HepG2 (cell line): ENCODE results near the gene MYO3B. TPM values are rescaled to one million over a fixed set of nuclear protein-coding genes. Genes with fewer than 3 reads are reported as not detected.

Source experiments
- ATAC-seq: fragments of 200-7000 bp; cut with Tn5 transposase; 3 replicates; pipeline ENCODE4 v1.9.1; 2020; ENCODE audit warnings: mild to moderate bottlenecking, moderate library complexity
- BruUV-seq: library from RNA; stranded (reverse); fragments of 400-500 nt; replicated peaks from 2 replicates; lab custom pipeline; 2021; lab: Mats Ljungman, UMichigan
- CTCF ChIA-PET: fragments of 300-600 bp; formaldehyde crosslinking; extraction: SDS; loops from one replicate; lab custom pipeline; 2021; ENCODE audit warnings: low total read pairs, inconsistent platforms, low intra/inter-chr PET ratio; lab: Yijun Ruan, JAX
- POLR2A ChIA-PET: fragments of 350-600 bp; sonication (Branson Sonifier 250); formaldehyde crosslinking; loops from one replicate; lab custom pipeline; 2020; ENCODE audit warnings: antibody characterized with exemption, inconsistent platforms; lab: Yijun Ruan, JAX
- DNase-seq: peaks from one replicate; pipeline ENCODE4 v3.0.0-alpha.2; 2015; ENCODE audit warnings: low spot score
- FAIRE-seq: peaks from 3 replicates; lab custom pipeline; 2011; peaks lifted over from hg19 to GRCh38; lab: Jason Lieb, UNC
- H2AFZ ChIP-seq: one replicate; pipeline ENCODE4 v1.6.1; 2011; ENCODE audit warnings: low read length, inconsistent platforms
- H3K27ac ChIP-seq: fragments of 300-600 bp; 3 replicates; pipeline ENCODE4 v1.8.0; 2011; ENCODE audit warnings: mixed run types, mild to moderate bottlenecking, mixed read lengths, low read length, inconsistent platforms; ENCODE audit not compliant: insufficient read depth; ENCODE audit errors: extremely low read length
- H3K27me3 ChIP-seq, 2 experiments: fragments of 200-600 bp in 1 of 2; 2 replicates in 1 of 2; 3 replicates in 1 of 2; pipeline versions ENCODE4 v1.6.0 to v1.8.0; 2011; ENCODE audit warnings: low read length in 2 of 2, mild to moderate bottlenecking in 2 of 2, moderate library complexity in 2 of 2, inconsistent platforms in 1 of 2; ENCODE audit not compliant: insufficient read depth in 2 of 2, control insufficient read depth in 1 of 2
- H3K36me3 ChIP-seq, 2 experiments: fragments of 200-600 bp in 1 of 2; replicated peaks in 1 of 2; 2 replicates in 1 of 2; 3 replicates in 1 of 2; pipeline versions ENCODE4 v1.5.1 to v1.8.0; 2011; ENCODE audit warnings: low read length in 2 of 2, inconsistent platforms in 1 of 2; ENCODE audit not compliant: insufficient read depth in 2 of 2, control insufficient read depth in 1 of 2
- H3K4me1 ChIP-seq: 2 replicates; pipeline ENCODE4 v1.5.1; 2012; ENCODE audit warnings: low read length, inconsistent platforms; ENCODE audit not compliant: insufficient read depth
- H3K4me2 ChIP-seq: 2 replicates; pipeline ENCODE4 v1.6.0; 2011; ENCODE audit warnings: low read depth, low read length, inconsistent platforms
- H3K4me3 ChIP-seq, 3 experiments: fragments of 200-600 bp in 1 of 3; sonication (generic), shearing (Covaris generic) in 1 of 3; replicated peaks in 1 of 3; 2 replicates each; pipeline ENCODE4 v1.5.1; 2011 to 2016; ENCODE audit warnings: low read length in 3 of 3, inconsistent platforms in 2 of 3, low read depth in 2 of 3, mild to moderate bottlenecking in 2 of 3, control low read depth in 1 of 3, mixed read lengths in 1 of 3; ENCODE audit not compliant: insufficient read depth in 1 of 3
- H3K79me2 ChIP-seq: one replicate; pipeline ENCODE4 v1.6.1; 2011; ENCODE audit warnings: low read length, inconsistent platforms; ENCODE audit not compliant: insufficient read depth
- H3K9ac ChIP-seq: 2 replicates; pipeline ENCODE4 v1.6.0; 2011; ENCODE audit warnings: mild to moderate bottlenecking, low read depth, low read length, inconsistent platforms; ENCODE audit not compliant: insufficient read depth
- H3K9me3 ChIP-seq: 2 replicates; pipeline ENCODE4 v1.5.1; 2012; ENCODE audit warnings: mild to moderate bottlenecking, low read length
- H4K20me1 ChIP-seq: 2 replicates; pipeline ENCODE4 v1.6.0; 2011; ENCODE audit warnings: inconsistent platforms, mild to moderate bottlenecking, low read length, moderate library complexity; ENCODE audit not compliant: insufficient read depth
- ADNP ChIP-seq: sonication (generic); formaldehyde crosslinking; IDR thresholded peaks from 2 replicates; pipeline ENCODE4 v1.4.0; 2020; ENCODE audit warnings: missing genetic modification reagents
- ARNT2 ChIP-seq: sonication (generic); formaldehyde crosslinking; IDR thresholded peaks from 2 replicates; pipeline ENCODE4 v1.8.0; 2022; ENCODE audit warnings: mild to moderate bottlenecking, low read depth, missing genetic modification reagents, moderate library complexity
- CENPX ChIP-seq: sonication (generic); formaldehyde crosslinking; IDR thresholded peaks from 2 replicates; pipeline ENCODE4 v1.9.0; 2021; ENCODE audit warnings: mild to moderate bottlenecking, missing genetic modification reagents, moderate library complexity
- FOXO1 ChIP-seq: sonication (generic); formaldehyde crosslinking; IDR thresholded peaks from 2 replicates; pipeline ENCODE4 v1.4.0; 2020; ENCODE audit warnings: missing genetic modification reagents
- MYC ChIP-seq: sonication (generic); formaldehyde crosslinking; IDR thresholded peaks from 2 replicates; pipeline ENCODE4 v1.9.0; 2021; ENCODE audit warnings: missing genetic modification reagents, borderline replicate concordance
- TEAD3 ChIP-seq: optimal IDR thresholded peaks from 2 replicates; pipeline ENCODE3; 2016; ENCODE audit warnings: borderline replicate concordance
- U2AF2 ChIP-seq: fragments of 200-400 bp; formaldehyde crosslinking; IDR thresholded peaks from 2 replicates; pipeline ENCODE4 v1.6.1; 2017; ENCODE audit warnings: low read depth, mild to moderate bottlenecking, low read length
- XBP1 ChIP-seq: sonication (generic); formaldehyde crosslinking; IDR thresholded peaks from 2 replicates; pipeline ENCODE4 v1.5.0; 2020; ENCODE audit warnings: missing genetic modification reagents
- ZBTB7B ChIP-seq: sonication (generic); formaldehyde crosslinking; IDR thresholded peaks from 2 replicates; pipeline ENCODE4 v1.4.0; 2020; ENCODE audit warnings: missing genetic modification reagents
- ZNF142 ChIP-seq: sonication (generic); formaldehyde crosslinking; IDR thresholded peaks from 2 replicates; pipeline ENCODE4 v1.4.0; 2020; ENCODE audit warnings: missing genetic modification reagents
- ZNF652 ChIP-seq: IDR thresholded peaks from 2 replicates; pipeline ENCODE4 v1.6.1; 2016; ENCODE audit warnings: low read depth, borderline replicate concordance
- ZNF710 ChIP-seq: sonication (generic); formaldehyde crosslinking; IDR thresholded peaks from 2 replicates; pipeline ENCODE4 v1.5.0; 2020; ENCODE audit warnings: mild to moderate bottlenecking, missing genetic modification reagents, borderline replicate concordance
- ZNF800 ChIP-seq: sonication (generic); formaldehyde crosslinking; IDR thresholded peaks from 2 replicates; pipeline ENCODE4 v1.4.0; 2020; ENCODE audit warnings: missing genetic modification reagents
- whole genome bisulfite sequencing: methylation state at CpG from one replicate; pipeline ENCODE4 v1.1.6; 2017; ENCODE audit warnings: low lambda C conversion rate; 5-methylcytosine and 5-hydroxymethylcytosine counted together
- in situ Hi-C: cut with HindIII; loops from 2 replicates; pipeline ENCODE4 v1.10.0; 2017; ENCODE audit warnings: low pct_unique_long_range_greater_than_20kb; ENCODE audit not compliant: extremely low pct_ligation_motif_present
- intact Hi-C: fragments of 100-400 bp; cut with micrococcal nuclease; formaldehyde crosslinking; loops from one replicate; pipeline ENCODE4 v1.10.0; 2022; ENCODE audit not compliant: unreplicated experiment
- polyA plus RNA-seq, 8 experiments: library from polyadenylated mRNA; depleted of rRNA in 3 of 8; stranded (reverse) in 7 of 8; unstranded in 1 of 8; fragments of >200 nt; fragmentation: Illumina TruSeq in 4 of 8; extraction: Trizol in 4 of 8; gene quantifications; 2 replicates each; pipeline versions ENCODE4 v1.2.1 to v1.2.3, GENCODE V29; 2011 to 2016; ENCODE audit warnings: low read depth in 4 of 8, missing spikeins in 1 of 8, mixed read lengths in 1 of 8; ENCODE audit not compliant: insufficient read depth in 1 of 8
- total RNA-seq, 5 experiments: library from RNA; depleted of rRNA; stranded (reverse); fragments of >200 nt; fragmentation: Illumina TruSeq; extraction: Trizol; gene quantifications; 2 replicates each; pipeline ENCODE4 v1.2.3, GENCODE V29; 2016; ENCODE audit warnings: low read depth in 1 of 5

MYO3B gene
- total and polyA plus RNA-seq, 2 of the 13 experiments (the other 11 are each of a cell fraction or from before 2014, with no cell fraction given), result 0.01 TPM; not detected in 1

GRCh38 chr2:170509452-170510193, 331.7 kb downstream of the MYO3B start:
- FAIRE-seq, result no peak
- no peaks in the 10 kb centered on the region for H3K9me3 ChIP-seq
- H3K27ac ChIP-seq, result no peak overlapping the region
- no peaks in the 10 kb centered on the region for H4K20me1 ChIP-seq
- no peak overlapping the region for H3K4me3 ChIP-seq
- DNase-seq, result no peak
- H3K9ac ChIP-seq, result no peak overlapping the region
- H3K79me2 ChIP-seq, result no peaks in the 10 kb centered on the region
- no peak overlapping the region for H3K4me2 ChIP-seq
- in situ Hi-C loops, result no loop called here
- peaks cover 0 to 27% of the 10 kb centered on the region in 2 experiments; a peak in 3 of 5 replicates for H3K27me3 ChIP-seq
- ChIA-PET POLR2A (no interaction called here), CTCF (no interaction called here)
- peaks cover 31% of the 10 kb centered on the region for H3K4me1 ChIP-seq
- TF ChIP-seq FOXO1 (CRISPR knock-in tag), result no peak
- no peak for TF ChIP-seq ZNF652 (CRISPR knock-in tag)
- TF ChIP-seq ARNT2 (CRISPR knock-in tag), result no peak
- TF ChIP-seq ZNF800, result no peak
- no peak for TF ChIP-seq U2AF2
- no peak for TF ChIP-seq ADNP (CRISPR knock-in tag)
- TF ChIP-seq ZNF142 (CRISPR knock-in tag), result no peak
- no peak for TF ChIP-seq ZNF710 (CRISPR knock-in tag)
- no peak for TF ChIP-seq TEAD3 (CRISPR knock-in tag)
- TF ChIP-seq XBP1 (CRISPR knock-in tag), result no peak
- no peak for TF ChIP-seq ZBTB7B (CRISPR knock-in tag)
- TF ChIP-seq MYC, result no peak
- TF ChIP-seq CENPX, result no peak
- no peak overlapping the region for H2AFZ ChIP-seq
- 51% methylated on average over 8 of the region's 8 CpGs for whole genome bisulfite sequencing
- no peaks in the 10 kb centered on the region for H3K36me3 ChIP-seq
- no TSS peak for BruUV-seq
- intact Hi-C loops, result no loop called here
- no peak for ATAC-seq
